HepG2 (cell line): ENCODE data around the gene FNDC8. TPM values are rescaled to one million over a fixed set of nuclear protein-coding genes. Genes with fewer than 3 reads are reported as not detected.

Experiments
- ASH2L ChIP-seq: fragments of 300-600, 200-600 bp; sonication (generic); IDR thresholded peaks from 2 replicates; pipeline ENCODE4 v1.7.0; 2017; ENCODE audit warnings: low read depth, mild to moderate bottlenecking, moderate library complexity, mixed read lengths, low read length; ENCODE audit not compliant: insufficient read length
- CAMTA2 ChIP-seq: sonication (generic); formaldehyde crosslinking; IDR thresholded peaks from 2 replicates; pipeline ENCODE4 v1.4.0; 2020; ENCODE audit warnings: mild to moderate bottlenecking, missing genetic modification reagents, borderline replicate concordance
- HMGA1 ChIP-seq: sonication (generic); formaldehyde crosslinking; conservative IDR thresholded peaks from 2 replicates; pipeline ENCODE4 v1.4.0; 2020; ENCODE audit warnings: missing genetic modification reagents
- HOXA9 ChIP-seq: sonication (generic); formaldehyde crosslinking; IDR thresholded peaks from 2 replicates; pipeline ENCODE4 v1.8.1; 2022; ENCODE audit warnings: missing genetic modification reagents, mild to moderate bottlenecking, moderate library complexity, borderline replicate concordance
- JDP2 ChIP-seq: sonication (generic); formaldehyde crosslinking; IDR thresholded peaks from 2 replicates; pipeline ENCODE4 v1.8.1; 2022; ENCODE audit warnings: missing genetic modification reagents, borderline replicate concordance
- KLF11 ChIP-seq: IDR thresholded peaks from 2 replicates; pipeline ENCODE4 v1.6.1; 2016; ENCODE audit warnings: missing compliant biosample characterization
- NFE2 ChIP-seq: sonication (generic); formaldehyde crosslinking; IDR thresholded peaks from 2 replicates; pipeline ENCODE4 v1.4.0; 2020; ENCODE audit warnings: missing genetic modification reagents
- RCOR2 ChIP-seq: IDR thresholded peaks from 2 replicates; pipeline ENCODE4 v1.6.1; 2016; ENCODE audit warnings: missing biosample characterization, missing genetic modification reagents
- SATB2 ChIP-seq: sonication (generic); formaldehyde crosslinking; IDR thresholded peaks from 2 replicates; pipeline ENCODE4 v1.5.0; 2020; ENCODE audit warnings: missing genetic modification reagents
- SNAI1 ChIP-seq: sonication (generic); formaldehyde crosslinking; IDR thresholded peaks from 2 replicates; pipeline ENCODE4 v1.5.0; 2020; ENCODE audit warnings: mild to moderate bottlenecking, missing genetic modification reagents, borderline replicate concordance
- ZNF136 ChIP-seq: sonication (generic); formaldehyde crosslinking; IDR thresholded peaks from 2 replicates; pipeline ENCODE4 v1.8.1; 2022; ENCODE audit warnings: low read depth, mild to moderate bottlenecking, moderate library complexity, missing genetic modification reagents
- ZNF460 ChIP-seq: sonication (generic); formaldehyde crosslinking; IDR thresholded peaks from 2 replicates; pipeline ENCODE4 v1.5.1; 2020; ENCODE audit warnings: missing genetic modification reagents, mild to moderate bottlenecking, borderline replicate concordance
- ZNF556 ChIP-seq: sonication (generic); formaldehyde crosslinking; IDR thresholded peaks from 2 replicates; pipeline ENCODE4 v1.4.0; 2020; ENCODE audit warnings: mild to moderate bottlenecking, missing genetic modification reagents, borderline replicate concordance
- ZNF572 ChIP-seq: sonication (generic); formaldehyde crosslinking; IDR thresholded peaks from 2 replicates; pipeline ENCODE4 v1.5.1; 2020; ENCODE audit warnings: mild to moderate bottlenecking, missing genetic modification reagents
- ZNF772 ChIP-seq: sonication (generic); formaldehyde crosslinking; IDR thresholded peaks from 2 replicates; pipeline ENCODE4 v1.5.0; 2020; ENCODE audit warnings: mild to moderate bottlenecking, missing genetic modification reagents
- polyA plus RNA-seq, 8 experiments: library from polyadenylated mRNA; depleted of rRNA in 3 of 8; stranded (reverse) in 7 of 8; unstranded in 1 of 8; fragments of >200 nt; fragmentation: Illumina TruSeq in 4 of 8; extraction: Trizol in 4 of 8; gene quantifications; 2 replicates each; pipeline versions ENCODE4 v1.2.1 to v1.2.3, GENCODE V29; 2011 to 2016; ENCODE audit warnings: low read depth in 4 of 8, missing spikeins in 1 of 8, mixed read lengths in 1 of 8; ENCODE audit not compliant: insufficient read depth in 1 of 8
- total RNA-seq, 5 experiments: library from RNA; depleted of rRNA; stranded (reverse); fragments of >200 nt; fragmentation: Illumina TruSeq; extraction: Trizol; gene quantifications; 2 replicates each; pipeline ENCODE4 v1.2.3, GENCODE V29; 2016; ENCODE audit warnings: low read depth in 1 of 5
- TF ChIP-seq, protein P1 (sequence below): sonication (generic); formaldehyde crosslinking; IDR thresholded peaks from 2 replicates; pipeline ENCODE4 v1.4.0; 2020; ENCODE audit warnings: mild to moderate bottlenecking, missing genetic modification reagents, borderline replicate concordance
- TF ChIP-seq, protein P2 (sequence below): sonication (generic); formaldehyde crosslinking; IDR thresholded peaks from 2 replicates; pipeline ENCODE4 v1.4.0; 2020; ENCODE audit warnings: mild to moderate bottlenecking, missing genetic modification reagents
- TF ChIP-seq, protein P3 (sequence below): sonication (generic); formaldehyde crosslinking; IDR thresholded peaks from 2 replicates; pipeline ENCODE4 v1.4.0; 2020; ENCODE audit warnings: missing genetic modification reagents
- TF ChIP-seq, protein P4 (sequence below): IDR thresholded peaks from 2 replicates; pipeline ENCODE4 v1.6.1; 2016; ENCODE audit warnings: missing compliant biosample characterization, missing genetic modification reagents, borderline replicate concordance
- TF ChIP-seq, protein P5 (sequence below): sonication (generic); formaldehyde crosslinking; IDR thresholded peaks from 2 replicates; pipeline ENCODE4 v1.5.1; 2020; ENCODE audit warnings: missing genetic modification reagents, mild to moderate bottlenecking, borderline replicate concordance

FNDC8 gene
- total and polyA plus RNA-seq, 2 of the 13 experiments (the other 11 are each of a cell fraction or from before 2014, with no cell fraction given): not detected

DNA sequence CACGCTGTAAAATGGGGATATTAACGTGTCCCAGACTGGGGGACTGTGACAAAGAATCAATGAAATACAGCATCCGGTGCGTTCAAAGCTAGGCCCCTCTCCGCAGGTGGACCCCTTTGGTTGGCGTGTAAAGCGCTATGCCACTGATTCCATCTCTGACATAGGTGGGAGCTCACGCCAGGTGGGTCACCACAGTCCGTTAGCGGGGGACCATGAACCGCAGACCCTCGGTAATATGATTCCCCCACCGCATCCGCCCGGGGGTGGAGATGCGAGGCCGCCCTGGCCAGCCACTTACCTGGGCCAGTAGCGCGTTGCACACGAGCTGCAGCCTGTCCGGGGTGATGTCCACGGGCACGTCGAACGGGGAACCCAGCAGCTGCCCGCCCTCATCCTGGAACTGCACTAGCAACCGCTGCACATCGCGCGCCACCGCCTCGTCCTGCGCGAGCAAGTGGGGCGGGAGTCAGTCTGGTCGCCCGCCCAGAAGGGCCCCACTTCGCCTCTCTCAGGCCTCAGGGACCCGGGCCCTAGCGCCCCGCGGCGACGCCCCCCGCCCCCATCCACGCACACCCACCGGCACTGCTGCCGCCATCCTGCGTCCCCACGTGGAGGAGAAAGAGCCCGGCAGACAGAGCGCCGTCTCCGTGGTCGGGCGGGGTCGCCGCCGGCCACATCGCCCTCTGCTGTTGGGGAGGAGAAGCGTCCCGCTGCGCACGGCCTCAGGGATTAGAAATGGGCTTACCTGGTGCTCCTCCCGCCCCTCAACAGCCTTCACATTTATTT lies 20.5 kb downstream of the FNDC8 start, which contains the start of gene NLE1 (continued):
- TF ChIP-seq, protein P1, sequence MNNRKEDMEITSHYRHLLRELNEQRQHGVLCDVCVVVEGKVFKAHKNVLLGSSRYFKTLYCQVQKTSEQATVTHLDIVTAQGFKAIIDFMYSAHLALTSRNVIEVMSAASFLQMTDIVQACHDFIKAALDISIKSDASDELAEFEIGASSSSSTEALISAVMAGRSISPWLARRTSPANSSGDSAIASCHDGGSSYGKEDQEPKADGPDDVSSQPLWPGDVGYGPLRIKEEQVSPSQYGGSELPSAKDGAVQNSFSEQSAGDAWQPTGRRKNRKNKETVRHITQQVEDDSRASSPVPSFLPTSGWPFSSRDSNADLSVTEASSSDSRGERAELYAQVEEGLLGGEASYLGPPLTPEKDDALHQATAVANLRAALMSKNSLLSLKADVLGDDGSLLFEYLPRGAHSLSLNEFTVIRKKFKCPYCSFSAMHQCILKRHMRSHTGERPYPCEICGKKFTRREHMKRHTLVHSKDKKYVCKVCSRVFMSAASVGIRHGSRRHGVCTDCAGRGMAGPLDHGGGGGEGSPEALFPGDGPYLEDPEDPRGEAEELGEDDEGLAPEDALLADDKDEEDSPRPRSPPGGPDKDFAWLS (CRISPR knock-in tag): peak; percentile 70; the same call in 1 of the 2 replicates
- TF ChIP-seq, protein P2, sequence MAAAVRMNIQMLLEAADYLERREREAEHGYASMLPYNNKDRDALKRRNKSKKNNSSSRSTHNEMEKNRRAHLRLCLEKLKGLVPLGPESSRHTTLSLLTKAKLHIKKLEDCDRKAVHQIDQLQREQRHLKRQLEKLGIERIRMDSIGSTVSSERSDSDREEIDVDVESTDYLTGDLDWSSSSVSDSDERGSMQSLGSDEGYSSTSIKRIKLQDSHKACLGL (CRISPR knock-in tag): peak; percentile 100
- peak; percentile 72; the same call in 1 of the 2 replicates for TF ChIP-seq JDP2
- TF ChIP-seq ZNF772 (CRISPR knock-in tag): peak; percentile 70; the same call in 1 of the 2 replicates
- peak; percentile 82 for TF ChIP-seq ASH2L
- TF ChIP-seq NFE2 (CRISPR knock-in tag): no peak
- no peak for TF ChIP-seq HMGA1 (CRISPR knock-in tag)
- peak; percentile 70; the same call in 1 of the 2 replicates for TF ChIP-seq CAMTA2 (CRISPR knock-in tag)
- TF ChIP-seq, protein P3, sequence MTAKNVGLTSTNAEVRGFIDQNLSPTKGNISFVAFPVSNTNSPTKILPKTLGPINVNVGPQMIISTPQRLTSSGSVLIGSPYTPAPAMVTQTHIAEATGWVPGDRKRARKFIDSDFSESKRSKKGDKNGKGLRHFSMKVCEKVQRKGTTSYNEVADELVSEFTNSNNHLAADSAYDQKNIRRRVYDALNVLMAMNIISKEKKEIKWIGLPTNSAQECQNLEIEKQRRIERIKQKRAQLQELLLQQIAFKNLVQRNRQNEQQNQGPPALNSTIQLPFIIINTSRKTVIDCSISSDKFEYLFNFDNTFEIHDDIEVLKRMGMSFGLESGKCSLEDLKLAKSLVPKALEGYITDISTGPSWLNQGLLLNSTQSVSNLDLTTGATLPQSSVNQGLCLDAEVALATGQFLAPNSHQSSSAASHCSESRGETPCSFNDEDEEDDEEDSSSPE (CRISPR knock-in tag): peak; percentile 84
- no peak for TF ChIP-seq RCOR2
- TF ChIP-seq SNAI1 (CRISPR knock-in tag): peak; percentile 67; the same call in 1 of the 2 replicates
- TF ChIP-seq, protein P4, sequence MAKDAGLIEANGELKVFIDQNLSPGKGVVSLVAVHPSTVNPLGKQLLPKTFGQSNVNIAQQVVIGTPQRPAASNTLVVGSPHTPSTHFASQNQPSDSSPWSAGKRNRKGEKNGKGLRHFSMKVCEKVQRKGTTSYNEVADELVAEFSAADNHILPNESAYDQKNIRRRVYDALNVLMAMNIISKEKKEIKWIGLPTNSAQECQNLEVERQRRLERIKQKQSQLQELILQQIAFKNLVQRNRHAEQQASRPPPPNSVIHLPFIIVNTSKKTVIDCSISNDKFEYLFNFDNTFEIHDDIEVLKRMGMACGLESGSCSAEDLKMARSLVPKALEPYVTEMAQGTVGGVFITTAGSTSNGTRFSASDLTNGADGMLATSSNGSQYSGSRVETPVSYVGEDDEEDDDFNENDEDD (CRISPR knock-in tag): peak; percentile 85; the same call in 1 of the 2 replicates
- TF ChIP-seq KLF11 (CRISPR knock-in tag): no peak
- TF ChIP-seq ZNF572 (CRISPR knock-in tag): peak; percentile 85; the same call in 1 of the 2 replicates
- TF ChIP-seq, protein P5, sequence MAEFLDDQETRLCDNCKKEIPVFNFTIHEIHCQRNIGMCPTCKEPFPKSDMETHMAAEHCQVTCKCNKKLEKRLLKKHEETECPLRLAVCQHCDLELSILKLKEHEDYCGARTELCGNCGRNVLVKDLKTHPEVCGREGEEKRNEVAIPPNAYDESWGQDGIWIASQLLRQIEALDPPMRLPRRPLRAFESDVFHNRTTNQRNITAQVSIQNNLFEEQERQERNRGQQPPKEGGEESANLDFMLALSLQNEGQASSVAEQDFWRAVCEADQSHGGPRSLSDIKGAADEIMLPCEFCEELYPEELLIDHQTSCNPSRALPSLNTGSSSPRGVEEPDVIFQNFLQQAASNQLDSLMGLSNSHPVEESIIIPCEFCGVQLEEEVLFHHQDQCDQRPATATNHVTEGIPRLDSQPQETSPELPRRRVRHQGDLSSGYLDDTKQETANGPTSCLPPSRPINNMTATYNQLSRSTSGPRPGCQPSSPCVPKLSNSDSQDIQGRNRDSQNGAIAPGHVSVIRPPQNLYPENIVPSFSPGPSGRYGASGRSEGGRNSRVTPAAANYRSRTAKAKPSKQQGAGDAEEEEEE (CRISPR knock-in tag): no peak
- no peak for TF ChIP-seq SATB2 (CRISPR knock-in tag)
- 0 out of 2 replicates have a peak, but pooled peaks have one; percentile 77 for TF ChIP-seq HOXA9 (CRISPR knock-in tag)
- peak; percentile 96 for TF ChIP-seq ZNF556 (CRISPR knock-in tag)
- no peak for TF ChIP-seq ZNF460
- TF ChIP-seq ZNF136 (CRISPR knock-in tag): no peak
